ENCODE data around the gene DLX2. TPM values are rescaled to one million over a fixed set of nuclear protein-coding genes. Genes with fewer than 3 reads are reported as not detected.

The DLX2 gene
- total and polyA plus RNA-seq, 2 of the 13 experiments (the other 11 are each of a cell fraction or from before 2014, with no cell fraction given) = 0.07 to 0.15 TPM

DNA sequence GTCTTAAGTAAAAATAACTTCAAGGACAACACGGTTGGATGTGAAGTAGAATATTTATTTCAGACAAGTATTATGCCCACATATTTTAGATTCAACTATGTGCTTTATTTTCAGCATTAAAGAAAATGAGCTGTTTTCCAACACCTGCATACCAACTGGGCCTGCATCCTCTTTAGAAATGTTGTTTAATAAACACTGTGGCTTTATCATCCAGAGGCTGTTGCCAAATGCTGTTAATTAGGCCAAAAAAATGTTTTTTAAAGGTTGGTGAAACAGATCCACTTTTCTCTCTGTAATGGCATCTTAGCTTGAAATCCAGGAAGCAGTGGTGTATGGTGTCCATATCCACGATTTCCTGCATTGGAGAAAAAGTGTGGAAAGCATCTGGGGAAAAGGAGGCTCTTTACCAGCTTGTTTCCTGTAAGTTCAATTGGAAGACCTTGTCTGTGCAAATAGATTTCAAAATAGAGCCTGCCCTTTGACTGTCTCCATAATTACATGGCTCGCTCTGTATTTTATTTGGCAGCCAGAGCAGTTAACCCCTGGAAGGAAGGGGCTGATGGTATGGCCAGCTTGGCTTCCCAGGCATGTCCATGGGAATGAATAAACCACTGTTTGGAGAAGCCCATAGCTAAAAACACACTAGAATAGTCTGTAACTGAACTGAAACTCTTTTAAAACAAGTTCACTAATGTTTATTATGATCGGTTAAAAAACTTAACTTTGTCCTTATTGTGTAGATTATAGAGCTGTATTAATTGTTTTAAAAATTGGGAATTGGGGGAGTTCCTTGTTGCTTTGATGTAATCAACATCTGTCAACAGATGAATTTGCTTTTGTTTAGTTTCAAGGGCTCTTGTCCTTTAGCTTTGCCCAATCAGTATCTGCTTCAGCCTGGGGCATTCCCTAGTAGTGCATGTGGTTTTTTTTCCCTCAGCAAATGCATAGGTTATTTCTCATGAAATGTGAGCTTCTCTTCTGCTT is 50.4 kb downstream of the DLX2 start (continued):
- TF ChIP-seq ZNF543 (CRISPR knock-in tag; IDR thresholded peaks at IDR 0.05) (no peak; the same call in 1 of the 2 replicates), NKX3-1 (CRISPR knock-in tag; IDR thresholded peaks at IDR 0.05) (peak; percentile 87), SNAPC2 (CRISPR knock-in tag; IDR thresholded peaks at IDR 0.05) (peak; percentile 82; the same call in 1 of the 2 replicates), TEAD2 (CRISPR knock-in tag; IDR thresholded peaks at IDR 0.05) (no peak), ZNF550 (CRISPR knock-in tag; IDR thresholded peaks at IDR 0.05; ENCODE audit: borderline replicate concordance) (no peak), SCMH1 (CRISPR knock-in tag; IDR thresholded peaks at IDR 0.05; ENCODE audit: borderline replicate concordance) (no peak), ZKSCAN5 (CRISPR knock-in tag; IDR thresholded peaks at IDR 0.05) (no peak), ZNF619 (CRISPR knock-in tag; IDR thresholded peaks at IDR 0.05) (no peak), SRSF4 (IDR thresholded peaks at IDR 0.05; ENCODE audit: low read depth, low read length, poor library complexity, severe bottlenecking) (no peak)
- TF ChIP-seq, protein P1, sequence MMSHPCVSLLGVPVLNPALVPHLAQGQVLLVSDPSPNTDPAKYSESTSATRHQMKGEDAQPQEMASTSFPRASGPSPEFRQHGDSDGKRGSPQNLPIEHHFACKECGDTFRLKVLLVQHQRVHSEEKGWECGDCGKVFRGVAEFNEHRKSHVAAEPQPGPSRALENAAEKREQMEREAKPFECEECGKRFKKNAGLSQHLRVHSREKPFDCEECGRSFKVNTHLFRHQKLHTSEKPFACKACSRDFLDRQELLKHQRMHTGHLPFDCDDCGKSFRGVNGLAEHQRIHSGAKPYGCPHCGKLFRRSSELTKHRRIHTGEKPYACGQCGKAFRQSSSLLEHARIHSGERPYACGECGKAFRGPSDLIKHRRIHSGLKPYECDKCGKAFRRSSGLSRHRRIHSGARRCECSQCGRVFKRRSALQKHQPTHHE (CRISPR knock-in tag; IDR thresholded peaks at IDR 0.05; ENCODE audit: borderline replicate concordance) = peak; percentile 22; the same call in 1 of the 2 replicates
- TF ChIP-seq, protein P2, sequence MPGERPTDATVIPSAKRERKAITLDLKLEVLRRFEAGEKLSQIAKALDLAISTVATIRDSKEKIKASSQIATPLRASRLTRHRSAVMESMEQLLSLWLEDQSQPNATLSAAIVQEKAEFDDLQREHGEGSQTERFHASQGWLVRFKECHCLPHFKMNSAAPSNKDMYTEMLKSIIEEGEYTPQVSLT (CRISPR knock-in tag; IDR thresholded peaks at IDR 0.05; ENCODE audit: borderline replicate concordance, low read depth) = no peak
- TF ChIP-seq, protein P3, sequence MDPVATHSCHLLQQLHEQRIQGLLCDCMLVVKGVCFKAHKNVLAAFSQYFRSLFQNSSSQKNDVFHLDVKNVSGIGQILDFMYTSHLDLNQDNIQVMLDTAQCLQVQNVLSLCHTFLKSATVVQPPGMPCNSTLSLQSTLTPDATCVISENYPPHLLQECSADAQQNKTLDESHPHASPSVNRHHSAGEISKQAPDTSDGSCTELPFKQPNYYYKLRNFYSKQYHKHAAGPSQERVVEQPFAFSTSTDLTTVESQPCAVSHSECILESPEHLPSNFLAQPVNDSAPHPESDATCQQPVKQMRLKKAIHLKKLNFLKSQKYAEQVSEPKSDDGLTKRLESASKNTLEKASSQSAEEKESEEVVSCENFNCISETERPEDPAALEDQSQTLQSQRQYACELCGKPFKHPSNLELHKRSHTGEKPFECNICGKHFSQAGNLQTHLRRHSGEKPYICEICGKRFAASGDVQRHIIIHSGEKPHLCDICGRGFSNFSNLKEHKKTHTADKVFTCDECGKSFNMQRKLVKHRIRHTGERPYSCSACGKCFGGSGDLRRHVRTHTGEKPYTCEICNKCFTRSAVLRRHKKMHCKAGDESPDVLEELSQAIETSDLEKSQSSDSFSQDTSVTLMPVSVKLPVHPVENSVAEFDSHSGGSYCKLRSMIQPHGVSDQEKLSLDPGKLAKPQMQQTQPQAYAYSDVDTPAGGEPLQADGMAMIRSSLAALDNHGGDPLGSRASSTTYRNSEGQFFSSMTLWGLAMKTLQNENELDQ (CRISPR knock-in tag; IDR thresholded peaks at IDR 0.05; ENCODE audit: borderline replicate concordance) = no peak; the same call in 1 of the 2 replicates
- TF ChIP-seq, protein P4, sequence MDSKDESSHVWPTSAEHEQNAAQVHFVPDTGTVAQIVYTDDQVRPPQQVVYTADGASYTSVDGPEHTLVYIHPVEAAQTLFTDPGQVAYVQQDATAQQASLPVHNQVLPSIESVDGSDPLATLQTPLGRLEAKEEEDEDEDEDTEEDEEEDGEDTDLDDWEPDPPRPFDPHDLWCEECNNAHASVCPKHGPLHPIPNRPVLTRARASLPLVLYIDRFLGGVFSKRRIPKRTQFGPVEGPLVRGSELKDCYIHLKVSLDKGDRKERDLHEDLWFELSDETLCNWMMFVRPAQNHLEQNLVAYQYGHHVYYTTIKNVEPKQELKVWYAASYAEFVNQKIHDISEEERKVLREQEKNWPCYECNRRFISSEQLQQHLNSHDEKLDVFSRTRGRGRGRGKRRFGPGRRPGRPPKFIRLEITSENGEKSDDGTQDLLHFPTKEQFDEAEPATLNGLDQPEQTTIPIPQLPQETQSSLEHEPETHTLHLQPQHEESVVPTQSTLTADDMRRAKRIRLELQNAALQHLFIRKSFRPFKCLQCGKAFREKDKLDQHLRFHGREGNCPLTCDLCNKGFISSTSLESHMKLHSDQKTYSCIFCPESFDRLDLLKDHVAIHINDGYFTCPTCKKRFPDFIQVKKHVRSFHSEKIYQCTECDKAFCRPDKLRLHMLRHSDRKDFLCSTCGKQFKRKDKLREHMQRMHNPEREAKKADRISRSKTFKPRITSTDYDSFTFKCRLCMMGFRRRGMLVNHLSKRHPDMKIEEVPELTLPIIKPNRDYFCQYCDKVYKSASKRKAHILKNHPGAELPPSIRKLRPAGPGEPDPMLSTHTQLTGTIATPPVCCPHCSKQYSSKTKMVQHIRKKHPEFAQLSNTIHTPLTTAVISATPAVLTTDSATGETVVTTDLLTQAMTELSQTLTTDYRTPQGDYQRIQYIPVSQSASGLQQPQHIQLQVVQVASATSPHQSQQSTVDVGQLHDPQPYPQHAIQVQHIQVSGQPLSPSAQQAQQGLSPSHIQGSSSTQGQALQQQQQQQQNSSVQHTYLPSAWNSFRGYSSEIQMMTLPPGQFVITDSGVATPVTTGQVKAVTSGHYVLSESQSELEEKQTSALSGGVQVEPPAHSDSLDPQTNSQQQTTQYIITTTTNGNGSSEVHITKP (CRISPR knock-in tag; IDR thresholded peaks at IDR 0.05; ENCODE audit: low read depth) = peak; percentile 96
- TF ChIP-seq, protein P5, sequence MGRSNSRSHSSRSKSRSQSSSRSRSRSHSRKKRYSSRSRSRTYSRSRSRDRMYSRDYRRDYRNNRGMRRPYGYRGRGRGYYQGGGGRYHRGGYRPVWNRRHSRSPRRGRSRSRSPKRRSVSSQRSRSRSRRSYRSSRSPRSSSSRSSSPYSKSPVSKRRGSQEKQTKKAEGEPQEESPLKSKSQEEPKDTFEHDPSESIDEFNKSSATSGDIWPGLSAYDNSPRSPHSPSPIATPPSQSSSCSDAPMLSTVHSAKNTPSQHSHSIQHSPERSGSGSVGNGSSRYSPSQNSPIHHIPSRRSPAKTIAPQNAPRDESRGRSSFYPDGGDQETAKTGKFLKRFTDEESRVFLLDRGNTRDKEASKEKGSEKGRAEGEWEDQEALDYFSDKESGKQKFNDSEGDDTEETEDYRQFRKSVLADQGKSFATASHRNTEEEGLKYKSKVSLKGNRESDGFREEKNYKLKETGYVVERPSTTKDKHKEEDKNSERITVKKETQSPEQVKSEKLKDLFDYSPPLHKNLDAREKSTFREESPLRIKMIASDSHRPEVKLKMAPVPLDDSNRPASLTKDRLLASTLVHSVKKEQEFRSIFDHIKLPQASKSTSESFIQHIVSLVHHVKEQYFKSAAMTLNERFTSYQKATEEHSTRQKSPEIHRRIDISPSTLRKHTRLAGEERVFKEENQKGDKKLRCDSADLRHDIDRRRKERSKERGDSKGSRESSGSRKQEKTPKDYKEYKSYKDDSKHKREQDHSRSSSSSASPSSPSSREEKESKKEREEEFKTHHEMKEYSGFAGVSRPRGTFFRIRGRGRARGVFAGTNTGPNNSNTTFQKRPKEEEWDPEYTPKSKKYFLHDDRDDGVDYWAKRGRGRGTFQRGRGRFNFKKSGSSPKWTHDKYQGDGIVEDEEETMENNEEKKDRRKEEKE (IDR thresholded peaks at IDR 0.05) = no peak
